ENCODE results near the gene SPAG16.

- TF ChIP-seq CTCF (IDR thresholded peaks at IDR 0.05 in 4 of 5, conservative IDR thresholded peaks at IDR 0.05 in 1 of 5): no peak
- TF ChIP-seq POLR2A (IDR thresholded peaks at IDR 0.05): no peak
Observed at GRCh38 chr2:213475433-213475832, 191.2 kb downstream of the SPAG16 start.
